ENCODE measurements around the gene ACAP2.

Gene ACAP2

DNA sequence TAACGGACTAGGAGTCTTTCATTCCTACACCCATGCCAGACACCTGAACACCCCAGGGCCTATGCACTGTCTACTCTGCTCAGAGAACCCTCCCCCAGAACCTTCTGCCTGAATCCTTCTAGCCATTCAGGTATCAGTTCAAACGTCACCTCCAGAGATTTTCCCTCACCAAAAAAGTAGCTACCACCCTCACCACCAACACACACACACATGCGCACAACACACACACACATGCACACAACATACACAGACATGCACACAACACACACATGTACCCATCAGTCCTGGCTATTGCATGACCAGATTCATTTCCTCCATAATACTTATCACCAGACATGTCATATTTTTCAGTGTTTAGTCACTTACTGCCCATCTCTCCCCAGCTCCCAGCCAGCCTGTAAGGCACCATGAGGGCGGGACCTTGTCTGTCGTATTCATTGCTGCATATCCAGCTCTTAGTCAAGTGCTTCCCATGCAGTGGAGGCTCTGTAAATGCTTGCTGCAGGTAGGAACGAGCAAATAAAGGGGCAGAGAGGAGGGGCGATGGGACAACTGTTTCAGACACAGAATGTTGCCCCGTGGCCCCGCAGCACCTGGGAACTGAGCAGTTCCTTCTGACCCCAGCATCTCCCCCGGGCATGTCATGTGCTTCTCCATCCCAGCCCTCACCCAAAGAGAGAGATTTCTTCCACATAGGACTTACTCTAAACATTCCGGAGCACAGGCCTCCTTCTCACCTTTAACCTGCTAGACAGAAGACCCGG is 201.0 kb downstream of the ACAP2 start:
- Histone ChIP-seq H3K4me3 (ENCODE audit: low read length) (no peak overlapping the region), H3K79me2 (ENCODE audit: control insufficient read depth, insufficient read depth, low read length) (peaks cover 18% of the 10 kb centered on the region), H2BK120ac (ENCODE audit: low read depth, low read length) (no peak overlapping the region), H3K4me2 (ENCODE audit: low read length) (no peak overlapping the region), H3K9ac (ENCODE audit: low read length) (no peak overlapping the region), H3K4ac (ENCODE audit: low read depth, low read length) (no peak overlapping the region), H3K4me1 (ENCODE audit: control insufficient read depth, low read depth, low read length) (peaks cover 5% of the 10 kb centered on the region), H3K27me3 (ENCODE audit: insufficient read depth, low read length, poor library complexity) (no peaks in the 10 kb centered on the region), H3K23ac (ENCODE audit: low read length) (no peak overlapping the region), H3K36me3 (ENCODE audit: control insufficient read depth, insufficient read depth, low read length) (no peaks in the 10 kb centered on the region), H2BK15ac (replicated peaks; ENCODE audit: low read depth) (no peak overlapping the region), H3K18ac (ENCODE audit: low read length) (no peak overlapping the region), H2AK5ac (ENCODE audit: low read length) (no peak overlapping the region), H2BK5ac (ENCODE audit: low read length) (no peak overlapping the region), H3K27ac (ENCODE audit: low read depth, low read length) (no peak overlapping the region), H4K5ac (ENCODE audit: low read length) (no peak overlapping the region), H3K79me1 (ENCODE audit: low read length) (peaks cover 24% of the 10 kb centered on the region), H3K56ac (ENCODE audit: low read length) (peak overlapping the region; percentile 38), H4K8ac (ENCODE audit: low read depth, low read length) (no peak overlapping the region)
- no peak for DNase-seq
- WGBS (ENCODE audit: extremely low coverage, insufficient coverage, low lambda C conversion rate), result no CpG with 5 or more reads among the region's 12 CpGs

DNA sequence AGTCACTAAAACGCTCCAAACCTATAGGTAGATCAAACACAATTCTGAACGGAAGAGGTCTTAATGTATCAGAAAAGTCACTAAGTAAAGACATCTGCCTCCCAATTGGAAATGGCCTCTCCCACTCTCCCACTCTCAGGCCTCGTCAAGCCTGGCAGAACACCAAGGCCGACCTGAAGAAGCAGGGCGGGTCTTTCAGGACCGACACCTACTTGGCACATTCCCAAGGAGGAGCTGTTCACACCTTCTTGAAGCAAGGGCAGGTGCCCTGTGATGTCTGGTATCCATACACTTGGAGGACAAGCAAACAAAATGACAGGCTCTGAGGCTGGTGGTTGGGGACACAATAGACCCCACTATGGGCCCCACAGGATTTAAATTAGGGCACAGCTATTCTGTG is 201.9 kb downstream of the ACAP2 start:
- H4K5ac ChIP-seq (ENCODE audit: low read length), result no peak overlapping the region
- no peak overlapping the region for H3K4ac ChIP-seq (ENCODE audit: low read depth, low read length)
- H2BK5ac ChIP-seq (ENCODE audit: low read length), result no peak overlapping the region
- no peak overlapping the region for H3K4me3 ChIP-seq (ENCODE audit: low read length)
- peaks cover 14% of the 10 kb centered on the region for H3K79me2 ChIP-seq (ENCODE audit: control insufficient read depth, insufficient read depth, low read length)
- no peak overlapping the region for H3K4me2 ChIP-seq (ENCODE audit: low read length)
- H3K23ac ChIP-seq (ENCODE audit: low read length), result no peak overlapping the region
- DNase-seq, result no peak
- H3K27me3 ChIP-seq (ENCODE audit: insufficient read depth, low read length, poor library complexity), result no peaks in the 10 kb centered on the region
- no CpG with 5 or more reads among the region's 6 CpGs for WGBS (ENCODE audit: extremely low coverage, insufficient coverage, low lambda C conversion rate)
- H4K8ac ChIP-seq (ENCODE audit: low read depth, low read length), result no peak overlapping the region
- H2AK5ac ChIP-seq (ENCODE audit: low read length), result no peak overlapping the region
- no peak overlapping the region for H2BK120ac ChIP-seq (ENCODE audit: low read depth, low read length)
- peaks cover 21% of the 10 kb centered on the region for H3K79me1 ChIP-seq (ENCODE audit: low read length)
- peaks cover 5% of the 10 kb centered on the region for H3K4me1 ChIP-seq (ENCODE audit: control insufficient read depth, low read depth, low read length)
- H3K27ac ChIP-seq (ENCODE audit: low read depth, low read length), result no peak overlapping the region
- H2BK15ac ChIP-seq (replicated peaks; ENCODE audit: low read depth), result no peak overlapping the region
- no peaks in the 10 kb centered on the region for H3K36me3 ChIP-seq (ENCODE audit: control insufficient read depth, insufficient read depth, low read length)
- no peak overlapping the region for H3K56ac ChIP-seq (ENCODE audit: low read length)
- H3K9ac ChIP-seq (ENCODE audit: low read length), result no peak overlapping the region
- H3K18ac ChIP-seq (ENCODE audit: low read length), result no peak overlapping the region

DNA sequence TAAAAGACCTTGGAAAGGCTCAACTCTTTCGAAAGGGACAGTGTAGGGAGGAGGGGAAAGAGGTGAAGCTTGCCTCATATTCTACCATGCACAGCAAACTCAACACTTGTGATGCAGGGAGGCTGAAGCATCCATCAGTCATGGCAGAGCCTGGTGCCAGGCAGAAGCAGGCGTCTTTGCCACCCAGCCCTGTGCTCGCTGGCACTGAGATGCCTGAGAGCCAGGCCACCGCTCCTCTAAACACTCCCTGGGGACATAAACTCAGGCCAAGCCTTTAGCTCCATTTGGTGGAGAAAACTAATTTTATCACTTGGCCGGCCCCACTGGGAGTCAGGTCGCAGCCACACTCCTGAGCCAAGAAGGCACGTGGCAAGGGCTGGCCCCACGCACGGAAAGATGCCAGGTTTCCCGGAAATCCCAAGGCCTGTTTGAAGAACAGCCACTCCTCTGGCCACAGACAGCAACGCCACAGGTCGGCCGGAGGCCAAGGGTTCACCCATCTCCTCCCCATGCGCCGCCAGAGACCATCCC is 202.6 kb downstream of the ACAP2 start:
- Histone ChIP-seq H3K23ac (ENCODE audit: low read length) (no peak overlapping the region), H3K18ac (ENCODE audit: low read length) (no peak overlapping the region), H2BK15ac (replicated peaks; ENCODE audit: low read depth) (no peak overlapping the region), H3K79me2 (ENCODE audit: control insufficient read depth, insufficient read depth, low read length) (peaks cover 14% of the 10 kb centered on the region), H3K4me3 (ENCODE audit: low read length) (no peak overlapping the region), H4K8ac (ENCODE audit: low read depth, low read length) (no peak overlapping the region), H2BK5ac (ENCODE audit: low read length) (no peak overlapping the region), H3K36me3 (ENCODE audit: control insufficient read depth, insufficient read depth, low read length) (no peaks in the 10 kb centered on the region), H2BK120ac (ENCODE audit: low read depth, low read length) (no peak overlapping the region), H3K27me3 (ENCODE audit: insufficient read depth, low read length, poor library complexity) (no peaks in the 10 kb centered on the region), H3K9ac (ENCODE audit: low read length) (no peak overlapping the region), H2AK5ac (ENCODE audit: low read length) (no peak overlapping the region), H4K5ac (ENCODE audit: low read length) (no peak overlapping the region), H3K4me1 (ENCODE audit: control insufficient read depth, low read depth, low read length) (peaks cover 5% of the 10 kb centered on the region), H3K4me2 (ENCODE audit: low read length) (no peak overlapping the region), H3K56ac (ENCODE audit: low read length) (no peak overlapping the region), H3K79me1 (ENCODE audit: low read length) (peaks cover 21% of the 10 kb centered on the region), H3K27ac (ENCODE audit: low read depth, low read length) (no peak overlapping the region), H3K4ac (ENCODE audit: low read depth, low read length) (no peak overlapping the region)
- WGBS (ENCODE audit: extremely low coverage, insufficient coverage, low lambda C conversion rate), result no CpG with 5 or more reads among the region's 15 CpGs
- no peak for DNase-seq

DNA sequence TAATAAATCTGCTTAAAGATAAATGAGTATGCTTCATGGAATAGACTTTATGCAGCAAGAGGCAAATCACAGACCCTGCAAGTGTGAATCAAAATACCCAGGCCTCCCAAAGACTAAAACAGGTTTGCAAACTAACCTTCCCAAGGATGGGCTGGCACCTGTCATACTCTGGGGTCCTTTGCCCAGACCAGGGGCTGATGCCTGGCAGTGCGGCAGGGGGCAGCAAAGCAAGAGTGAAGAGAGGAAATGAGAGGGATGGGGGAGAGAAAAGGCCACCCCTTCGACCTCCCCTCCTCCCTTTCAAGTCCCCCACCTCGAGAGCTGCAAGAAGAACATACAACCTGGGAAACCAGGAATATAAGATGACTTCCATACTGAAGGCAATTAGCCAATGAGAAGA is 203.7 kb downstream of the ACAP2 start:
- no CpG with 5 or more reads among the region's 3 CpGs for whole genome bisulfite sequencing (ENCODE audit: extremely low coverage, insufficient coverage, low lambda C conversion rate)
- Histone ChIP-seq H3K4me2 (ENCODE audit: low read length) (no peak overlapping the region), H3K27ac (ENCODE audit: low read depth, low read length) (no peak overlapping the region), H4K8ac (ENCODE audit: low read depth, low read length) (no peak overlapping the region), H2BK5ac (ENCODE audit: low read length) (no peak overlapping the region), H3K4me3 (ENCODE audit: low read length) (no peak overlapping the region), H3K9ac (ENCODE audit: low read length) (no peak overlapping the region), H3K4ac (ENCODE audit: low read depth, low read length) (no peak overlapping the region), H3K18ac (ENCODE audit: low read length) (no peak overlapping the region), H2BK120ac (ENCODE audit: low read depth, low read length) (no peak overlapping the region), H2AK5ac (ENCODE audit: low read length) (no peak overlapping the region), H3K79me2 (ENCODE audit: control insufficient read depth, insufficient read depth, low read length) (peaks cover 13% of the 10 kb centered on the region), H4K5ac (ENCODE audit: low read length) (no peak overlapping the region), H3K56ac (ENCODE audit: low read length) (no peak overlapping the region), H3K4me1 (ENCODE audit: control insufficient read depth, low read depth, low read length) (peaks cover 5% of the 10 kb centered on the region), H3K23ac (ENCODE audit: low read length) (no peak overlapping the region), H3K79me1 (ENCODE audit: low read length) (peaks cover 20% of the 10 kb centered on the region), H3K27me3 (ENCODE audit: insufficient read depth, low read length, poor library complexity) (no peaks in the 10 kb centered on the region), H2BK15ac (replicated peaks; ENCODE audit: low read depth) (no peak overlapping the region), H3K36me3 (ENCODE audit: control insufficient read depth, insufficient read depth, low read length) (no peaks in the 10 kb centered on the region)
- DNase-seq, result no peak

DNA sequence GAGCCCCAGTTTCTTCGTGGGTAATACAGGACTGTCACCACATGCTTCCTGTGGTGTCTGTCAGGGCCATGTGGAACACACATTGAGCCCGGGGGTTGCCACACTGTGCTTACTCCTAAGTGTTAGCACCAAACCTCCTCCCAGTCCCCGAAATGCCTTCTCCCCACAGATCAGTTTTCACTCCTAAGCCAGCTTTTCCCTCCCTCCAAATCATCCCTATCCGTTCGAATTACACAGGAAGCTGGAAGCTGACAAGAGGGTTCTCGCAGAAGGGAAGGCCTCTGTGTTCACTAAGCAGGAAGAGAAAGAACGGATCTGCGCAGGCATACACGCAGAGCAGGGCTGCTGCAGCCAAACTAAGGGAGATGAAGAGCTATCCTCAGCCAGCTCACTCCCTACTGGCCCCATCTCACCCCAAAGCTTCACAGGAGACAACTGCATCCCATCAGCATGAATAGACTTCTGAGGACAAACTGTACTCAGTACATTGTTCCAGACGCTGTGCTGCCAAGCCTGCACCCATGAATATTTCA is 204.2 kb downstream of the ACAP2 start:
- Histone ChIP-seq H2BK120ac (ENCODE audit: low read depth, low read length) (no peak overlapping the region), H3K4me3 (ENCODE audit: low read length) (no peak overlapping the region), H3K79me1 (ENCODE audit: low read length) (peaks cover 16% of the 10 kb centered on the region), H3K4me2 (ENCODE audit: low read length) (no peak overlapping the region), H3K23ac (ENCODE audit: low read length) (no peak overlapping the region), H2AK5ac (ENCODE audit: low read length) (no peak overlapping the region), H3K79me2 (ENCODE audit: control insufficient read depth, insufficient read depth, low read length) (peaks cover 10% of the 10 kb centered on the region), H3K4ac (ENCODE audit: low read depth, low read length) (no peak overlapping the region), H3K27me3 (ENCODE audit: insufficient read depth, low read length, poor library complexity) (no peaks in the 10 kb centered on the region), H4K5ac (ENCODE audit: low read length) (no peak overlapping the region), H4K8ac (ENCODE audit: low read depth, low read length) (no peak overlapping the region), H3K27ac (ENCODE audit: low read depth, low read length) (no peak overlapping the region), H3K18ac (ENCODE audit: low read length) (no peak overlapping the region), H3K36me3 (ENCODE audit: control insufficient read depth, insufficient read depth, low read length) (no peaks in the 10 kb centered on the region), H3K9ac (ENCODE audit: low read length) (no peak overlapping the region), H3K4me1 (ENCODE audit: control insufficient read depth, low read depth, low read length) (peaks cover 1% of the 10 kb centered on the region), H3K56ac (ENCODE audit: low read length) (no peak overlapping the region), H2BK15ac (replicated peaks; ENCODE audit: low read depth) (no peak overlapping the region), H2BK5ac (ENCODE audit: low read length) (no peak overlapping the region)
- no CpG with 5 or more reads among the region's 10 CpGs for WGBS (ENCODE audit: extremely low coverage, insufficient coverage, low lambda C conversion rate)
- no peak for DNase-seq
